Mucosa of descending colon (tissue), 3 donors: ENCODE results near the gene UPK1A. TPM values are rescaled to one million over a fixed set of nuclear protein-coding genes. Genes with fewer than 3 reads are reported as not detected.

Experiments used
- ATAC-seq: fragments of 200-7000 bp; cut with Tn5 transposase; one replicate; pipeline ENCODE4 v1.9.1; 2020; ENCODE audit warnings: mild to moderate bottlenecking, moderate library complexity
- DNase-seq, 3 donors: peaks; one replicate each; pipeline ENCODE4 v3.0.0-alpha.2; 2020
- H3K36me3 ChIP-seq: fragments of 200-600 bp; one replicate; pipeline ENCODE4 v1.8.0; 2021; ENCODE audit warnings: low read depth, mild to moderate bottlenecking
- H3K4me1 ChIP-seq: fragments of 200-600 bp; one replicate; pipeline ENCODE4 v1.8.0; 2021; ENCODE audit warnings: low read depth, mild to moderate bottlenecking
- H3K4me3 ChIP-seq: fragments of 200-600 bp; one replicate; pipeline ENCODE4 v1.8.0; 2021; ENCODE audit warnings: mild to moderate bottlenecking
- H3K9me3 ChIP-seq: fragments of 200-600 bp; one replicate; pipeline ENCODE4 v1.8.0; 2021; ENCODE audit warnings: mild to moderate bottlenecking
- CTCF ChIP-seq: fragments of 200-600 bp; IDR thresholded peaks from one replicate; pipeline ENCODE4 v1.8.0; 2022; ENCODE audit warnings: antibody characterized with exemption, mild to moderate bottlenecking
- intact Hi-C, 2 donors: fragments of 100-400 bp; cut with DNase I in 1 of 2; cut with micrococcal nuclease in 1 of 2; formaldehyde crosslinking; loops; one replicate each; pipeline versions ENCODE4 v1.11.0 to v1.11.1; 2022; cut with DNase I, micrococcal nuclease
- total RNA-seq, 3 donors: library from RNA; stranded (reverse); fragmentation: NEBNext Ultra II Directional in 2 of 3; extraction: Animal tissue kit (Norgen Biotek cat#: 25700) in 2 of 3; gene quantifications; one replicate each; pipeline versions ENCODE4 v1.2.1 to v1.2.4, GENCODE V29; 2021 to 2023
- donor health status: DM: no; HTN: no; CAD: no; lungs with moderate emphysema.
- donor health status: DM: no; HTN: no; CAD: no.
- donor health status: DM: no; HTN: yes; CAD: no.

Gene UPK1A
- total RNA-seq, 3 donors from 2014 or later = not detected

- Histone ChIP-seq H3K4me3 (peak overlapping the region; percentile 85), H3K36me3 (peaks cover 7% of the 10 kb centered on the region), H3K9me3 (no peaks in the 10 kb centered on the region), H3K4me1 (peaks cover 21% of the 10 kb centered on the region)
- intact Hi-C loops = no loop called here
- DNase-seq (peak; percentile 42 to 78 (median 68)), ATAC-seq (no peak)
- TF ChIP-seq CTCF = no peak
These were observed 52.2 kb downstream of the UPK1A start for GRCh38 chr19:35718345-35719041.

GRCh38 chr19:35719402-35720162, 53.3 kb downstream of the UPK1A start:
- no peaks in the 10 kb centered on the region for H3K9me3 ChIP-seq
- TF ChIP-seq CTCF = no peak

GRCh38 chr19:35720163-35720524, 53.8 kb downstream of the UPK1A start:
- intact Hi-C loops = no loop called here
- DNase-seq (no peak), ATAC-seq (no peak)
- no peak for TF ChIP-seq CTCF
- Histone ChIP-seq H3K36me3 (peaks cover 21% of the 10 kb centered on the region), H3K4me3 (no peak overlapping the region), H3K4me1 (peaks cover 21% of the 10 kb centered on the region), H3K9me3 (no peaks in the 10 kb centered on the region)

More at GRCh38 chr19:35719402-35720162, 53.3 kb downstream of the UPK1A start:
- peaks cover 15% of the 10 kb centered on the region for H3K36me3 ChIP-seq
- DNase-seq = no peak
- no peak overlapping the region for H3K4me3 ChIP-seq
- no peak for ATAC-seq
- intact Hi-C loops = no loop called here
- peaks cover 21% of the 10 kb centered on the region for H3K4me1 ChIP-seq

- no peak for TF ChIP-seq CTCF
- peaks cover 24% of the 10 kb centered on the region for H3K36me3 ChIP-seq
- H3K9me3 ChIP-seq = no peaks in the 10 kb centered on the region
- intact Hi-C loops = no loop called here
- no peak overlapping the region for H3K4me3 ChIP-seq
- DNase-seq (no peak), ATAC-seq (no peak)
- peaks cover 16% of the 10 kb centered on the region for H3K4me1 ChIP-seq
These were observed 54.3 kb downstream of the UPK1A start for GRCh38 chr19:35720648-35721047.

- ATAC-seq (no peak), DNase-seq (no peak)
- H3K9me3 ChIP-seq = no peaks in the 10 kb centered on the region
- H3K36me3 ChIP-seq = peaks cover 24% of the 10 kb centered on the region
- TF ChIP-seq CTCF = no peak
- peaks cover 10% of the 10 kb centered on the region for H3K4me1 ChIP-seq
- intact Hi-C loops = no loop called here
- H3K4me3 ChIP-seq = no peak overlapping the region
These were observed 55.1 kb downstream of the UPK1A start for GRCh38 chr19:35721374-35721773.
